ENCODE data around the gene TOX3.

TOX3 gene

GRCh38 chr16:52563767-52564611 is 17.0 kb upstream of the TOX3 start:
- FAIRE-seq: no peak

- FAIRE-seq: no peak
These were observed 15.8 kb upstream of the TOX3 start for GRCh38 chr16:52562770-52563169.

- no peak for FAIRE-seq
These were observed 15.2 kb upstream of the TOX3 start for GRCh38 chr16:52561910-52562741.

- no peak for FAIRE-seq
These were observed 11.5 kb upstream of the TOX3 start for GRCh38 chr16:52558448-52558847.

GRCh38 chr16:52557236-52557635 is 10.3 kb upstream of the TOX3 start:
- FAIRE-seq: no peak

- no peak for FAIRE-seq
These were observed 9.1 kb upstream of the TOX3 start for GRCh38 chr16:52556083-52556482.

GRCh38 chr16:52555572-52555971 is 8.6 kb upstream of the TOX3 start:
- FAIRE-seq: no peak

- FAIRE-seq: no peak
These were observed 7.4 kb upstream of the TOX3 start for GRCh38 chr16:52554334-52554733.

- no peak for FAIRE-seq
These were observed 6.4 kb upstream of the TOX3 start for GRCh38 chr16:52553322-52553721.

- FAIRE-seq: no peak
These were observed 5.7 kb upstream of the TOX3 start for GRCh38 chr16:52552643-52553042.

GRCh38 chr16:52549011-52549692 is 2.2 kb upstream of the TOX3 start:
- FAIRE-seq: no peak

- no peak for FAIRE-seq
These were observed 1.5 kb upstream of the TOX3 start for GRCh38 chr16:52548261-52549010.

GRCh38 chr16:52547834-52548215 is 882 bp upstream of the TOX3 start:
- FAIRE-seq: no peak

- FAIRE-seq: no peak
These were observed 496 bp downstream of the TOX3 start for GRCh38 chr16:52546291-52547003.

- FAIRE-seq: no peak
These were observed 1.1 kb downstream of the TOX3 start for GRCh38 chr16:52545898-52546266.

- no peak for FAIRE-seq
These were observed 1.6 kb downstream of the TOX3 start for GRCh38 chr16:52545222-52545897.

GRCh38 chr16:52544703-52545102 is 2.2 kb downstream of the TOX3 start:
- FAIRE-seq: no peak

- no peak for FAIRE-seq
These were observed 3.3 kb downstream of the TOX3 start for GRCh38 chr16:52543654-52544053.

- FAIRE-seq: no peak
These were observed 6.0 kb downstream of the TOX3 start for GRCh38 chr16:52540910-52541309.

- no peak for FAIRE-seq
These were observed 7.8 kb downstream of the TOX3 start for GRCh38 chr16:52539191-52539590.

GRCh38 chr16:52538511-52538910 is 8.4 kb downstream of the TOX3 start:
- FAIRE-seq: no peak

- no peak for FAIRE-seq
These were observed 9.4 kb downstream of the TOX3 start for GRCh38 chr16:52537516-52537915.
